Forelimb muscle (tissue), 1 donor: ENCODE measurements around the gene FOXP4. TPM values are rescaled to one million over a fixed set of nuclear protein-coding genes. Genes with fewer than 3 reads are reported as not detected.

ENCODE experiments used
- DNase-seq: peaks from one replicate; pipeline ENCODE4 v3.0.0-alpha.2; 2013; ENCODE audit warnings: low read depth
- polyA plus RNA-seq: library from polyadenylated mRNA; unstranded; fragments of 120-200 nt; gene quantifications from one replicate; pipeline ENCODE4 v1.2.1, GENCODE V29; 2013; ENCODE audit not compliant: insufficient read length

The FOXP4 gene
- polyA plus RNA-seq, 1 donor: 15.1 TPM

DNA sequence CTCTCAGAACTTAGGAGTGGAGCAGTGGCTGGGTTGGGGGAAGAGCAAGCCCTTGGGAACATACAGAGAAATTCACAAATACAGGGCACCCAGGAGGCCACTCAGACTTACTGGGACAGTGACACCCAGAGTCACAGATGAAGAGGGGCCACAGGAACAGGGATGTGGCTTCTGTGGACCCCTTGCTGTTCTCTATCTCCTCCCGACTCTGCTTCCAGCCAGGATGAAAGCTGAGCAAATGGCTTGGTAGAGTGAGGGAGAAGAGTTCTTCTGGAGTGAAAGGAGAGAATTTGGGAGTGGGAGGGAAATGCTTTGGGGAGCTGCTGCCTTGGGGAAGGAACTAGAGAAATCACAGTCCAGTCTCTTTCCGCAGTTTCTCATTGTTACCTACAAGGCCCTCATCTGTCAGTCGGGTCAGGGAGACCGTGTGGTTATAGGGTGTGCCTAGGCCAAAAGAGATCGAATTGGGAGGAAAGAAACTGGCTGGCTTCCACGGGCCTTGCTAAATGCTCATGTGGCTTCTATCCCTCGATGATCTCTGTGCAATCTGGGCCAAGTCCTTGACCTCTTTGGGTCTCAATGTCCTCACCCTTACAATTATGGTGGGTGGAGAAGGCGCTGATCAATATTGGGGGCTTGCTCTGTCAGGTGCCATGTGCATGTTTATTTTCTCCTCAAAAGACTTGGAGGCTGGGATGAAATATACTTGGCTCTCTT, 17.0 kb downstream of the FOXP4 start:
- DNase-seq: no peak

DNA sequence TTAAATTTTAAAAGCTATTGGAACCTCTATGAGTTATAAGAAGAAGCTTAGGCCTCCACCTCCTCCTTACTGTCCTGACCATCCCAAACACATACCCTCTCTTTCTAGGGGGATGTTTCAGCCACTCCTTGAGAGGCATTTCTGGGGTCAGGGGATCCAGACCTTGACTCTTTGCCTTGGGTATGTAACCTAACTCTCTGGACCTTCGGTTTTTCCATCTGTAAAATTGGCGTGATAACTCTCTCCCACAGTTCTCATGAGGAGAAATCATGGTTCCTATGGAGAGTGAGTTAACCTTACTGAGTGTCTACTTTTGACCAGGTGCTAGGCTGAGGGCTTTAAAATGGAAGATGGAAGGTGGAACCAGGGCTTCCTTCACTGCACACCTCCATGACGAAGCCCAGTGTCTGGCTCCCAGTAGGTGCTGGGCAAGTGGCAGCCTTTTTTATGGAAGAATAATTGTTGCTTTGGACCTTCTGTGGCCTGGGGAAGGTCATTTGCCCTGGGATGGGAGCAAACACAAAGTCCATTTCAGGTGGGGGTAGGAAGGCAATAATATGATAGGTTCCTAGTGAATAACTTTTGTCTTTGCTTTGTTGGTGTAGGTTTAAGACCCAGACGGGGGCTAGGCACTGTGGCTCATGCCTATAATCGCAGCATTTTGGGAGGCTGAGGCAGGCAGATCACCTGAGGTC, 18.4 kb downstream of the FOXP4 start:
- DNase-seq: no peak

DNA sequence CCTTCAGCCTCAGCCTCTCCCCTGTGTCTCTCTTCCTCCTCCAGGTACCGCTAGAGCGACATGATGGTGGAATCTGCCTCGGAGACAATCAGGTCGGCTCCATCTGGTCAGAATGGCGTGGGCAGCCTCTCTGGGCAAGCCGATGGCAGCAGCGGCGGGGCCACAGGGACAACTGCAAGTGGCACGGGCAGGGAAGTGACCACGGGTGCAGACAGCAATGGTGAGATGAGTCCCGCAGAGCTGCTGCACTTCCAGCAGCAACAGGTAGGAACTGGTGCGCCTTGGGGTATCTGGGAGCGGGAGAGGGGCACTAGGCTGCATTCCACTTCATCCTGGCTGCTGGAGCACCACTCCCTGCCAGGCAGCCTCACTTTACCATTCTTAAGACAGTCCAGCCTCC, 19.5 kb downstream of the FOXP4 start:
- no peak for DNase-seq

DNA sequence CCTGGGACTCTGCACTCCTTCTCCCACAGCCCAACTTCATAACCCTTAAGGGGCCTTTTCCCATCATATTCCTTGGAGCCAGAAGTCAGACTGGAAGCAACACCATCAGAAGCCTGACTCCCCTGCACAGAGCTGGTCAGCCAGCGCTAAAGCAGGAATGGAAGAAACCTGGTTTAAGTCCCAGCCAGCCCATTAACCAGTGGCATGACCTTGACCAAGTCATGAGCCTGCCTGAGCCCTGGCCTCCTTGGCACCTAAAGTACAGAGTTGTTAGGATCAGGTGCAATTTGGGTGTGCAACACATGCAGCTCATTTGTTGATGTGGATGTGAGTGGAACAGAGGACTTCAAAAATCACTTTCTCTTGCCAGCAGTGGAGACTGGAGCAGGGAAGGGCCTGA, 20.8 kb downstream of the FOXP4 start:
- DNase-seq: no peak

DNA sequence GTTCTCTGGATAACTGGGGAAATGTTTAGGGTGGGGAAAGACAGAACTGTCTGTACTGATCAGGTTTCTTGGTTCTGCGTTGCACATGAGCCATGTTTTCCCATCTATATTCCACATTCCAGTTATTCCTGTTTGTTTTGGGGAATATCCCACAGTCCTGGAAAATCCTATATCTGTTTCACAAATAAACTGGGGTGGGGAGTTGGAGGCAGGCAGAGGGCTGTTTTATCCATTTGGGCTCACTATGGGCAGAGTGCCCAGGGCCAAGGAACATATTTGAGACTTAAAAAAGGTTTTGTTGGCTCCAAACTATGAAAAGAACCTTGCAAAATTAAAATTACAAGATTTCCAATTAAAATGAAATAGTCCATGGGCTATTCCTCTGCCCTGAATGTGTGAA, 21.5 kb downstream of the FOXP4 start:
- no peak for DNase-seq

DNA sequence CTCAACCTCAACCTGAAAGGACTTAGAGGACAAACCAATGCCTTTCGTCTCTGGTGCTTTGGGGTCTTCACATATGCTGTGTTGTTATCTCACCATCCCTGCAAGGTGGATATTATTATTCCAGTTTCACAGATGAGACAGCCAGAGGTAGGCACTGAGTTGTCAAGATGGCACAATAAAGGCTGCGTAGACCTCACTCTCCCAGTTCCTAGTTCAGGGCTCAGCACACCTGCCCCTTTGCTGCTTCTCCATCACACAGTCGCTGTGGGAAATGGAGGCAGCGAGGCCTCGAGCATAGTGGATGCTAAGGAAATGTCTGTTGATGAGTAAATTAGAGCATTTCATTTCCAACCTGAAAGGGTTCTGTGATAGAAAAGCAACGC, 22.0 kb downstream of the FOXP4 start:
- no peak for DNase-seq

DNA sequence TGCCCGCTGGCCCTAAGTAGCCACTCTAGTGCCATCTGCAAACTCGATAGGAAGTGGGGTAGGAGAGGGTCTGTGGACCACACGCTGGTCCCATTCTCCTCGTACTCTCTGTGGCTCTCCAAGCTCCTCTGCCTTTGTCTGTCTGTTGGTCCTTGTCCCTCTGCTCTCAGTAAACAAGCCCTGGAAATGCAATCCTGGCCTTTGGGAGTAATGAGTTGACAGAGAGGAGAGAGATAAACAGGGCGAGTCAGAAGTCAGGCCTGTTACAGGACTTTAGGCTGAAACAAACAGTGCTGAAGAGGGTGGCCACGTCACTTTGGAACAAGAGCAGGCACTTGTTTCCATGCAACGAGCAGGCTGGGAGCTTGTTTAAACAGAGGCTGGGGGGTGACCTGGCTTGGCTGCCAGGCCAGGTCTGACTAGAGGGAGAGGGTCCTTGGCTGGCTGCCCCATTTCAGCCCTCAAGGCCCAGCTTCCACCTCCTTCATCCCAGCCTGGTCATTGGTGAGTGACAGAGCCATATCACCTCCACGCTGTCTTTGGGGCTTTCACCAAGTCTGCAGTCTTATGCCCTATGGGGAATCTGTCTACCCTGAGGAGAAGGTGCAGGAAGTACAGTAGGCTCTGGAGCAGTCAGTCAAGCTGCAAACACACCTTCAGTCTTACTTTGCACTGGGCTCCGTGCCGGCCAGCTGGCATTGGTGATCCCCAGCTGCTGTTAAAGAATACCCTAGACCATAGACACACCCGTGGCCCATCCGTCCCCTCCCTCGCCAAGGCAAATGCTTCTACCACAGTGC, 22.6 kb downstream of the FOXP4 start:
- DNase-seq: no peak

DNA sequence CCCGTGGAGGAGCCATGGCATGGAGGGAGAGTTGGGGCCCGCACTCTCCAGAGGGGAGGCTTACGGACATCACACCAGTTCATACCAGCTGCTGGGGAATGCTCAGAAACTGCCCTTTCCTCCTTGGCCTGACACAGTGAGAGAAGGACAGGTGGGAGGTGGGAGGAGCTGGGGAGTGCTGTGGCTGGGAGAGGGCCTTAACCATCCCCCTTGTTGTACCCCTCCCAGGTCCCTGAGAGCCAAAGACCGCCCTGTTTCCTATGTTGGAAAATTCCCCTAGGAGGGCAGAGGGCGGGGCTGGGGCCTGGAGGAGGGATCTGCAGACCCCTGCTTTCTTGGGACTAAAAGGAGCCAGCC, 24.1 kb downstream of the FOXP4 start:
- no peak for DNase-seq

DNA sequence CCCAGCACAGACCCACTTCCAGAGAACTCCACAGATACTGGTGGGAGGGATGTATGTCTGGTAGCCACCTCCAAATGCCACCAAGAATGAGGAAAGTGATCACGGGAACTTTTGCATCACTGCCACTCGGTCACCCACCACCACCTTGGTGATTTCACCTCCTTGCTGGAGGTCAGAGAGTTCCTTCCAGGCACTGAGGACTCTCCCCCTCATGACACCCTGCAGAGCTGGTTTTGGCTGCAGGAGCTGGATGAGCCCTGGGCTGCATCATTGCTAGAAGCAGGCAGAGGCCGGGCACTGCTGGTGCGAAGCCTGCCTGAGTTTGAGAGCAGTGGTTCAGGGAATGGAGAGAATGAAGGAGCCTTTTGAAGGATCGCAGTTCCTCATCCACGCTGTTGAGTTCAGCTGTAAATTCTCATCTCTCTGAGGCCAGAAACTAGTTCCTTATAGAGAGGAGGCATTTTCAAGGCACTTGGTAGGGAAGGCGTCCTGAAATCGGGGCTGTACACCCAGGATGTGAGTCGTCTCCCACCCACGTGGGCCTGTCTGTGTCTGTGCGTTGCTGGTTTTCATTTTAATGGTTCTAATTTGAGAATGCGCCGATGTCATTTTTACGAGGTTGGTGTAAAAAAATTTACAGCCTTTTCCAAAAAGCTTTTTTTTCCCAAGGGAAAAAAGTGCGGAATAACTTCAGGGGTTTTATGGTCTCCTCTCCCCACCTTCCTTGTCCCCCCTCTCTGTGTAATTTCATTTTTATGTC, 25.0 kb downstream of the FOXP4 start:
- no peak for DNase-seq

DNA sequence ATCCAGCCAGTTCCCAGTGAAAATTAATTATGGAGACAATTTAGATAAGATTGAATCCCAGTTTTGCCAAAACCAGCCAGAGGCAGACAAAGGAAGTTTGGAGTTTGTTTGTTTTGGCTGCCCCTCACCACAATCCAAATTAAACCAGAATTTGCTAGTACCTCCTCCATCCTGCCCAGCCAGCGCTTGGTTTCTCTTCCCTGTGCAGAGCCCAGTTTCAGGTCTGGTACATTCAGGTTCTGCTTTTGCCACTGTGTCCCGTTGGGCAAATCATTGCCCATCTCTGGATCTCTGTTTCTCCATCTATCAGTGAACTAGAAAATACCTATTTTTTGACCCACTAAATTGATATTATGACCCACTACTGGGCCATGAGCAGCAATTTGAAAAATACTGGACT, 26.4 kb downstream of the FOXP4 start:
- no peak for DNase-seq

DNA sequence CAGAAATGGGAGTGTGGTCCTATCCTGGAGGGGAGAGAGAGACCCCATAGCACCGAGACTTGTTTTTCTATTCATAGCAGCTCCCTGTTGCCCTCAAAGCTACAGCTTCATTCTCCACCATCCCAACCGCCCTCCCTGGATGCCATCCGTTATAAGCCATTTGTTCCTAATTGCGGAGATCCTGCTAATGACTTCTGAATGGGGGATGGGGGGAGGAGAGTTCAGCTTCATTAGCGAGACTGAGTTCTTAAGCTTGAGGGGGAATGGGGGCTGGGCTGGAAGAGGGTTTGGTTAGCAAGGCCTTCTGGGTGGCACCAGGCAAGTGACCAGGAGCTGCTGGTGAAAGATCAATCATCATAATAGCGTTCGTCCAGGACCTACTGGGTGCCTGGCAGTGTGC, 27.1 kb downstream of the FOXP4 start:
- DNase-seq: no peak

DNA sequence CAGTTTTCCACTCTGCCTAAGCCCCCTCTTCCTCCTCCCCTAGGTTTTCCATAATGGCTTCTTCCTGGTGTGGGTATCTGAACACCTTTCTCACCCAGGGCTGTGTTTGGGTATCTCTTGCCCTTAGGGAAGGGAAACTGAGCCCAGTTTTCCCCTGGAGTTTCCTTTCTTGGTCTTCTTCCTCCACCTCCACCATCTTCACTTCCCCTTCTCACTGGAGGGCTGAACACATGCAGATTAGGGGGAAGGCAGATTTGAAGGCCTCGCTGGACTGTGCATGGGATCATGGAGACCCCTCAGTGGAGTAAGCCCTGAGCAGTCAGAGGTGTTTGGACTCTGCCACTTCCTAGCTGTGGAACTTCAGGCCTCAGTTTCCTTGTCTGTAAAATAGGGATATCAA, 27.8 kb downstream of the FOXP4 start:
- DNase-seq: no peak

DNA sequence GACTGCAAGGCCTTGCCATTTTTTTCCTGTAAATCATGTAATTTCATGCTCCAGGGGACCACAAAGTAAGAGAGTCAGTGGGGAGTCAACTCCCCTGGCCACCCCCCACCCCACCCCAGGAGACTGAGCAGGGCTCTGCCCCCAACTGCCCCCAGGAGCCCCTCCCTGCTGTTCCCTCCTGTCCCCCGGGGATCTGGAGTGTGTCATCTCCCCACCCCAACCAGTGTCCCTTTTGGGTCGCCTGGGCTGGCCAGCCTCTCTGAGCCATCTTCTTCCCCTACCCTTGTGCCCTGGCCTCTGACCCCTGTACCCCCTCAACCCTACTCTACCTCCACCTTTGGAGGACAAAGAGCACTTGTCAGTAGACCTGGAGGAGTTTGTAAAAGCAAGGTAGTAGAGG, 29.4 kb downstream of the FOXP4 start:
- no peak for DNase-seq

DNA sequence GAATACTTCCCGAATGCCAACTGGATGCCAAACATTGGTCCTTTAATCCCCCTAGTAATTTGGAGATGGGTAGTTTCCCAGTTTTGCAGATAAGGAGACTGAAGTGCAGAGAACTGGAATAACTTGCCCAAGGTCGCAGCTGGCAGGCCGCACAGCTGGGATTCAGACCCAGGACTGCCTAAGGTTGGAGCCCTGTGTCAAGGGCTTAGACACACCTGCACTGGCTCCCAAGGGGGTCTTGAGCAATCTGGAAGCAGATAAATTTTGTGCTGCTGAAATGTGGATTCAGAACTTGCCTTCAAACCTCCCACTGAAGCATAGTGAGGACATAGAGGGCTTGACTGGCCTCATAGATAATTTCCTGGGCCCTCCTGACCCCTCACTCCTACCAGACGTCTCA, 30.5 kb downstream of the FOXP4 start:
- no peak for DNase-seq

DNA sequence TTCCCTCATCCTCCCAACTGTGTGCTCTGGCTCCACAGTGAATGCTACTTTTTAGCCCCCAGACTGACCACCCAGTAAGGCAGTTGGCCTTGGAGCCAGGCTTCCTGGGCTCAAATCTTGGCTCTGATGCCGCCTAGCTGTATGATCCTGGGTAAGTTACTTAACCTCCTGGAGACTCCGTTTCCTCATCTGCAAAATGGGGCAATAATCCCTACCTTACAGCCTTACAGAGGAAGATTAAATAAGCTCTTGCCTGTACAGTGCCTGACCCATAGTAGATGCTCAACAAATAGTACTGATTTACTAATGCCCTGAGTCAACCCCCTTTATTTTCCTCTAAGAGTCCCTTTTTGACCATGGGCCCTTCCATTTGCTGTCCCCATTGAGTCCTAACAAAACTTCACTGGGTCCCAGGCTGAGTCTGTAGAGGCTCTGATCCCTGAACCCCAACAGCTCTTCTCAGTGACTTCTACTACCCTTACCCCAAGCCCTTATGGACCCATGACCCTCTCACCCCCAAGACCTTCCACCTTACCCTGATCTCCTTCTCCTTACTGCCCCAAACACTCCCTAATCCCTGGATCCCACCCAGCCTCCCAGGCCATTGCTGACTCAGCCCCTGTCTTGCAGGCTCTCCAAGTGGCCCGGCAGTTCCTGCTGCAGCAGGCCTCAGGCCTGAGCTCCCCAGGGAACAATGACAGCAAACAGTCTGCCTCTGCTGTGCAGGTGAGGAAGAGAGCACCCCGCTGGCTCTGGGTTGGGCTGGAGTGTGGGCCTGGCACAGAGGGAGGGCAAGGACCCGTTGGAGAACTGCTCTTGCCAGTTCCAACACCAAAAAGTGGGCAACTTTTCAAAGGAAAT, 31.4 kb downstream of the FOXP4 start:
- DNase-seq: no peak

DNA sequence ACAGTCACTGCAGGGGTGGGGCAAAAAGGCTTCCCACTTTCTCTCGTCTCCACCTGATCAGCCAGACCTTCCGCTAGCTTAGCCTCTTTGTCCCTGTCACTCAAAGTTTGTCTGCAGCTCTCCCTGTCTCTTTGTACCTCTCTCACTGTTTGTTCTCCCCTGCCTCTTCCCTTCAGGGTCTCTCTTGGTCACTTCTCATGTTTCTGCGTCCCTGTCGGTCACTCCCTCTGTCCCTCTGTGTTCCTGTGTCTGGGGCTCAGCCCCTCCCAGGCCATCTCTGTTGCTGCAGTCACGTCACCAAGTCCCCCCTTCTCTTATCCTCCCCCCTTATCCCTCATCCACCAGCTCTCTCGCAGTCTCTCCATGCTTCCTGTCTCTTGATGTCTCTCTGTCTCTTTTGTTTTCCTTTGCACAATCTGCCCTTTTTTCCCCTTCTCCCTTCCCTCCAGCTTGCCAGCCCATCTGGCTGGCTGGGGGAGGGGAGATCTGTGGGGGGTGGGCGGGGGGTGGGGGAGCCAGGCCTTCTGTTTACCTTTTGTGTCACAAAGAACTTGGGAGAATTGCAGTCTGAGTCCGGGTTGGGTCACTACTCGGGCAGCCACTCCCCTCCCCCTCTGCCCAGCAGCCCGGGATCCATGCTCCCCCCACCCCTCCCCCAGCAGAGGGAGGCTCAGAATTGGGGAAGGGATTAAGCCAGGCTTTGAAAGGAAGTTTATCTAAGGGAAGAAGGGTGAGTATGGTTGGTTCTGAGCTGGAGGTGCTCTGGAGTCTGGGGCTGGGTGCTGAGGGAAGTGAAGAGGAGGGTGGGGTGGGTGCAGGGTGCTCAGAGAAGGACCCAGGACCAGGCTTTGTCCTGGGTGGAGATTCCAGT, 32.3 kb downstream of the FOXP4 start:
- no peak for DNase-seq

DNA sequence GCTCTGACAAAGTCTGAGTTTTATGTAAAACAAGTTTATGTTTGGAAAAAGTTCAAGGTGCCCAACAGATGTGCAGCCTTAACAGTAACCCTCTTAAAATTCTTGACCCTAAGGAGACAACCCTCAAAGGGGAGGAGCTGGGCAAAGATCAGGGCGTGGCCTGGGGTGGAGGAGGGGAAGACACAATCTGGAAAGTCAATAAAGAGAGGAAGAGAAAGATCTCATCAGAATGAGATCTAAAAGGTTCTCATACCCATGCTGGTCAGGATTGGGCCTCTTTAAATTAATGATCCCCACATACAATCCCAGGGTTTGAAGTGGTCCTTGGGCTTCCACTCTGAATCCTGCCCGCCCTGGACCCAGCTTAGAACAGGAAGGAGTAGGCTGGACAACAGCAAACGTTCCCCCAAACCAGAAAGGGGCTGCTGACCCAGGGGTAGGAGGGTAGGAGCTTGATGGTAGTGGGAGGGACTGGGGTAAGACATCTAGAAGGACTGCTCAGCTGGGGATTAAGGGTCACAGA, 33.0 kb downstream of the FOXP4 start:
- DNase-seq: no peak

DNA sequence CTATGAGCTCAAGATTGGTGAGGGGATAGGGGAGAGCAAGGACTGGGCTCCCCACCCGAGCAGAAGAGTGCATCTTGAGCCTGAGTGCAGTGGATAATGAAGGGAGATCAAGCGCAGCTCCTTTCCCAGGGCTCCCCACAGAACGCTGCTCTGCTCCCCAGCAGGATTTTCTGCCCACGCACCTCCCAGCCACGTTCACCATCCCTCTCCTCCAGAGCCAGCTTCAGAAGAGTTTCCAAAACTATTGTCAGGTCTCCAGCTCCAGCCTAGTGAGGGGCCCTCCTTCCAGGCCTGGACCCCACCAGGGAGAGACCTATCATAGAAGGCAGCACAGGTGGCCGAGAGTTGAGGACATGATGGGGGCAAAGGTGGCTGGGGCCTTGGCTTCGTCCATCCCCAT, 34.5 kb downstream of the FOXP4 start:
- DNase-seq: no peak

DNA sequence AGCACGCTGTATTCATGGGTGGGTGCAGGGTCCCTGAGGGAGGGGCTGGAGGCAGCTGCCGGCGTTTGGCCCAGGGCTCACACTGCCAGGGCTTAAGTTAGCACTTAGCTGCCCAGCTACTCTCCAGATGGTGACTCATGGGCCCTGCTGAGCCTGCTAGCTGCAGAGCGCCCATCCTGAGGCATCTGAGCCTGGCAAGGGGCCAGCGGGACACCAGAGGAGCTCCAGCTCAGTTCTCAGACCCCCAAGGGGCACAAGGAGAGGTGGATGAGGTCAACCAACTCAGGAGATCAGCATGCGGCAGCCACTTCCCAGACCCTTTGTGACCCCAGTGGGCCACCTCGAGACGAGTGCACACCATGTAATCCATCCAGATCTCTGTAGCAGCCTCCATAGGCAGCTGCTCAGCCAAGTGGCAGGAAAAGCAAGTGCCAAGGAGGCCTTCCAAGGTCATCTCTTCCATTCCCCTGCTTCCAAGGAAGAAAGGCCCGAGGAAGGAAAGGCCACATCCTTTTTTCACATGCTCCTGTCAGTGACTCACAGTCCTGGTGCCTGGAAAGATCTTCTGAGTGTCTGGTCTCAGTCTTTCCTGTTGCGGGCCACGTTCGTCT, 35.3 kb downstream of the FOXP4 start:
- DNase-seq: no peak

DNA sequence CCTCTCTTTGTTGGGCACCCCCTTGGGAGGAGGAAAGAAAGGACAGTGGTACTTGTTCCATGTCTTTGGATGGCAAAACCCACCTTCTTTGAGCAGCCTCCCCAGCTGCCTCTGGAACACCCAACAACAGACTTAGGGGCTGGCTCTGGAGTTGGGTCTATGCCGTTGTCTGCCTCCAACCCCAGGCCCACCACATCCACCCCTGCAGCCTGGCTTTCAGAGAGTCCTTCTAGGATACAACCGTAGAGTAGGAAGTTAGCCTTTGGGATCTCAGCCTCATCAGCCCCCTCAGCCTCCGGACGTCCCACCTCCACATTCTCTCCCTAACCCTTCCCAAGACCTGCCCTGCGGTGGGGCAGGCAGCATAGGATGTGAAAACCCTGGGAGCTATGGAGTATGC, 36.4 kb downstream of the FOXP4 start:
- DNase-seq: no peak
